ENCODE data around the gene ARID1B.
A peak's percentile ranks its signal among the peaks of the same experiment; 100 is the strongest.
"Not testable (repeated sequence)": the region's sequence is repeated elsewhere in the genome, so short reads cannot be mapped to it uniquely, and the experiment has no call there.

Gene ARID1B

GRCh38 chr6:156943166-156943565 is 166.0 kb downstream of the ARID1B start:
- no peaks in the 10 kb centered on the region for H3K36me3 Mint-ChIP-seq
- no peak overlapping the region for H3K4me3 Mint-ChIP-seq
- DNase-seq (ENCODE audit: low spot score in 2 of 2) (no peak), ATAC-seq (no peak)
- no peak overlapping the region for H3K27ac Mint-ChIP-seq
- H3K4me1 Mint-ChIP-seq, result peaks cover 60% of the 10 kb centered on the region
- no peaks in the 10 kb centered on the region for H3K9me3 Mint-ChIP-seq

- DNase-seq (ENCODE audit: low spot score in 2 of 2) (no peak), ATAC-seq (no peak)
- peaks cover 59% of the 10 kb centered on the region for H3K4me1 Mint-ChIP-seq
- no peak overlapping the region for H3K27ac Mint-ChIP-seq
- no peaks in the 10 kb centered on the region for H3K9me3 Mint-ChIP-seq
- H3K4me3 Mint-ChIP-seq, result no peak overlapping the region
- no peaks in the 10 kb centered on the region for H3K36me3 Mint-ChIP-seq
These were observed 166.6 kb downstream of the ARID1B start for GRCh38 chr6:156943816-156944215.

- DNase-seq (ENCODE audit: low spot score in 2 of 2) (no peak), ATAC-seq (no peak)
- H3K36me3 Mint-ChIP-seq, result no peaks in the 10 kb centered on the region
- H3K27ac Mint-ChIP-seq, result no peak overlapping the region
- no peak overlapping the region for H3K4me3 Mint-ChIP-seq
- no peaks in the 10 kb centered on the region for H3K9me3 Mint-ChIP-seq
- peaks cover 61% of the 10 kb centered on the region for H3K4me1 Mint-ChIP-seq
These were observed 167.2 kb downstream of the ARID1B start for GRCh38 chr6:156944412-156944811.

- not testable (repeated sequence) for H3K36me3 Mint-ChIP-seq; DNase-seq (ENCODE audit: low spot score in 2 of 2); H3K4me3 Mint-ChIP-seq; H3K9me3 Mint-ChIP-seq; ATAC-seq
- Mint-ChIP-seq H3K4me1 (peaks cover 54% of the 10 kb centered on the region), H3K27ac (peak overlapping the region; percentile 10)
These were observed 168.6 kb downstream of the ARID1B start for GRCh38 chr6:156945789-156946172.

GRCh38 chr6:156946370-156946936 is 169.3 kb downstream of the ARID1B start:
- H3K4me1 Mint-ChIP-seq, result peaks cover 49% of the 10 kb centered on the region

GRCh38 chr6:156948277-156948676 is 171.1 kb downstream of the ARID1B start:
- ATAC-seq, result no peak
- Mint-ChIP-seq H3K4me1 (peaks cover 42% of the 10 kb centered on the region), H3K9me3 (no peaks in the 10 kb centered on the region), H3K4me3 (no peak overlapping the region), H3K36me3 (no peaks in the 10 kb centered on the region), H3K27ac (no peak overlapping the region)
- no peak for DNase-seq (ENCODE audit: low spot score in 2 of 2)

More at GRCh38 chr6:156946370-156946936, 169.3 kb downstream of the ARID1B start:
- Mint-ChIP-seq H3K27ac (no peak overlapping the region), H3K36me3 (no peaks in the 10 kb centered on the region), H3K9me3 (no peaks in the 10 kb centered on the region), H3K4me3 (no peak overlapping the region)
- DNase-seq (ENCODE audit: low spot score in 2 of 2) (no peak), ATAC-seq (no peak)

- DNase-seq (ENCODE audit: low spot score in 2 of 2) (no peak), ATAC-seq (peak; percentile 88)
- Mint-ChIP-seq H3K27ac (no peak overlapping the region), H3K9me3 (no peaks in the 10 kb centered on the region), H3K36me3 (no peaks in the 10 kb centered on the region), H3K4me1 (peaks cover 42% of the 10 kb centered on the region), H3K4me3 (no peak overlapping the region)
These were observed 171.6 kb downstream of the ARID1B start for GRCh38 chr6:156948807-156949206.

- Mint-ChIP-seq H3K9me3 (no peaks in the 10 kb centered on the region), H3K4me3 (no peak overlapping the region), H3K36me3 (no peaks in the 10 kb centered on the region), H3K4me1 (peaks cover 37% of the 10 kb centered on the region), H3K27ac (no peak overlapping the region)
- no peak for ATAC-seq
- DNase-seq (ENCODE audit: low spot score in 2 of 2), result no peak
These were observed 172.2 kb downstream of the ARID1B start for GRCh38 chr6:156949376-156949775.

- ATAC-seq (no peak), DNase-seq (ENCODE audit: low spot score in 2 of 2) (no peak)
- H3K4me3 Mint-ChIP-seq, result no peak overlapping the region
- no peaks in the 10 kb centered on the region for H3K9me3 Mint-ChIP-seq
- peaks cover 5% of the 10 kb centered on the region for H3K36me3 Mint-ChIP-seq
- peaks cover 41% of the 10 kb centered on the region for H3K4me1 Mint-ChIP-seq
- no peak overlapping the region for H3K27ac Mint-ChIP-seq
These were observed 172.9 kb downstream of the ARID1B start for GRCh38 chr6:156950084-156950483.

GRCh38 chr6:156950531-156950930 is 173.4 kb downstream of the ARID1B start:
- no peaks in the 10 kb centered on the region for H3K9me3 Mint-ChIP-seq
- no peak overlapping the region for H3K4me3 Mint-ChIP-seq
- DNase-seq (ENCODE audit: low spot score in 2 of 2), result no peak
- no peak overlapping the region for H3K27ac Mint-ChIP-seq
- H3K36me3 Mint-ChIP-seq, result peaks cover 7% of the 10 kb centered on the region
- peaks cover 40% of the 10 kb centered on the region for H3K4me1 Mint-ChIP-seq
- ATAC-seq, result no peak

- no peak for DNase-seq (ENCODE audit: low spot score in 2 of 2)
- no peaks in the 10 kb centered on the region for H3K9me3 Mint-ChIP-seq
- H3K4me1 Mint-ChIP-seq, result peaks cover 42% of the 10 kb centered on the region
- peaks cover 7% of the 10 kb centered on the region for H3K36me3 Mint-ChIP-seq
- no peak overlapping the region for H3K4me3 Mint-ChIP-seq
- H3K27ac Mint-ChIP-seq, result peak overlapping the region; percentile 60
- ATAC-seq, result no peak
These were observed 175.2 kb downstream of the ARID1B start for GRCh38 chr6:156952401-156952800.

GRCh38 chr6:156953127-156953478 is 175.9 kb downstream of the ARID1B start:
- no peaks in the 10 kb centered on the region for H3K9me3 Mint-ChIP-seq
- no peak for DNase-seq (ENCODE audit: low spot score in 2 of 2)
- H3K27ac Mint-ChIP-seq, result no peak overlapping the region
- no peak overlapping the region for H3K4me3 Mint-ChIP-seq
- peaks cover 7% of the 10 kb centered on the region for H3K36me3 Mint-ChIP-seq
- ATAC-seq, result no peak
- H3K4me1 Mint-ChIP-seq, result peaks cover 49% of the 10 kb centered on the region

- DNase-seq (ENCODE audit: low spot score in 2 of 2) (no peak), ATAC-seq (no peak)
- Mint-ChIP-seq H3K9me3 (no peaks in the 10 kb centered on the region), H3K36me3 (peaks cover 7% of the 10 kb centered on the region), H3K27ac (no peak overlapping the region), H3K4me1 (peaks cover 54% of the 10 kb centered on the region), H3K4me3 (no peak overlapping the region)
These were observed 176.4 kb downstream of the ARID1B start for GRCh38 chr6:156953479-156954146.

- Mint-ChIP-seq H3K36me3 (peaks cover 7% of the 10 kb centered on the region), H3K4me3 (no peak overlapping the region), H3K9me3 (no peaks in the 10 kb centered on the region), H3K27ac (no peak overlapping the region), H3K4me1 (peaks cover 53% of the 10 kb centered on the region)
- ATAC-seq (no peak), DNase-seq (ENCODE audit: low spot score in 2 of 2) (no peak)
These were observed 177.0 kb downstream of the ARID1B start for GRCh38 chr6:156954191-156954590.

GRCh38 chr6:156954816-156955215 is 177.6 kb downstream of the ARID1B start:
- Mint-ChIP-seq H3K27ac (no peak overlapping the region), H3K4me3 (no peak overlapping the region), H3K9me3 (no peaks in the 10 kb centered on the region), H3K36me3 (peaks cover 7% of the 10 kb centered on the region), H3K4me1 (peaks cover 53% of the 10 kb centered on the region)
- no peak for DNase-seq (ENCODE audit: low spot score in 2 of 2)
- no peak for ATAC-seq

GRCh38 chr6:156955494-156956183 is 178.5 kb downstream of the ARID1B start:
- ATAC-seq, result no peak
- Mint-ChIP-seq H3K4me3 (no peak overlapping the region), H3K27ac (no peak overlapping the region), H3K4me1 (peaks cover 58% of the 10 kb centered on the region), H3K36me3 (peaks cover 7% of the 10 kb centered on the region), H3K9me3 (no peaks in the 10 kb centered on the region)
- DNase-seq (ENCODE audit: low spot score in 2 of 2), result no peak

All from stimulated activated effector memory CD8-positive, alpha-beta T cell treated with anti-CD3 and anti-CD28 coated beads, Interleukin-12 subunit alpha, Interleukin-12 subunit beta, amount 100 ng/mL, for 72 hours (primary cell).